GM23248 (cell line): ENCODE results near the gene LRRC61. TPM values are rescaled to one million over a fixed set of nuclear protein-coding genes. Genes with fewer than 3 reads are reported as not detected.

Experiments used
- DNase-seq: peaks from one replicate; pipeline ENCODE4 v3.0.0-alpha.2; 2015
- H2AFZ ChIP-seq: fragments of 200-600 bp; sonication (generic); 2 replicates; pipeline ENCODE4 v1.6.1; 2016; ENCODE audit warnings: antibody characterized with exemption
- H3F3A ChIP-seq: fragments of 200-600 bp; sonication (generic); 2 replicates; pipeline ENCODE4 v1.6.1; 2016; ENCODE audit warnings: mild to moderate bottlenecking, antibody characterized with exemption, mixed run types; ENCODE audit not compliant: insufficient read depth
- H3K27ac ChIP-seq: fragments of 200-600 bp; sonication (generic); 2 replicates; pipeline ENCODE4 v1.5.1; 2016; ENCODE audit warnings: mild to moderate bottlenecking
- H3K27me3 ChIP-seq: fragments of 200-600 bp; sonication (generic); replicated peaks from 2 replicates; pipeline ENCODE4 v1.6.1; 2016; ENCODE audit warnings: mild to moderate bottlenecking; ENCODE audit not compliant: insufficient read depth
- H3K36me3 ChIP-seq: fragments of 200-600 bp; sonication (generic); 2 replicates; pipeline ENCODE4 v1.6.1; 2016; ENCODE audit warnings: low read depth, mild to moderate bottlenecking
- H3K4me1 ChIP-seq: fragments of 200-600 bp; sonication (generic); 2 replicates; pipeline ENCODE4 v1.6.1; 2016; ENCODE audit warnings: mild to moderate bottlenecking; ENCODE audit not compliant: insufficient read depth
- H3K4me2 ChIP-seq: fragments of 200-600 bp; sonication (generic); one replicate; pipeline ENCODE4 v1.6.1; 2016; ENCODE audit warnings: mild to moderate bottlenecking; ENCODE audit not compliant: unreplicated experiment
- H3K4me3 ChIP-seq: fragments of 200-600 bp; sonication (generic); 2 replicates; pipeline ENCODE4 v1.5.1; 2016; ENCODE audit warnings: mild to moderate bottlenecking
- H3K79me2 ChIP-seq: fragments of 200-600 bp; sonication (generic); 2 replicates; pipeline ENCODE4 v1.6.1; 2016; ENCODE audit warnings: mild to moderate bottlenecking; ENCODE audit not compliant: insufficient read depth
- H3K9ac ChIP-seq: fragments of 200-600 bp; sonication (generic); 2 replicates; pipeline ENCODE4 v1.6.1; 2016; ENCODE audit warnings: mild to moderate bottlenecking
- H3K9me2 ChIP-seq: fragments of 200-600 bp; sonication (generic); 2 replicates; pipeline ENCODE4 v1.6.1; 2016; ENCODE audit warnings: mixed run types, mild to moderate bottlenecking, moderate library complexity; ENCODE audit not compliant: insufficient read depth
- H3K9me3 ChIP-seq: fragments of 200-600 bp; sonication (generic); one replicate; pipeline ENCODE4 v1.6.1; 2017; ENCODE audit warnings: low read depth
- H4K20me1 ChIP-seq: fragments of 200-600 bp; sonication (generic); 2 replicates; pipeline ENCODE4 v1.6.0; 2016; ENCODE audit not compliant: insufficient read depth
- EZH2 ChIP-seq: fragments of 200-600 bp; sonication (generic); IDR thresholded peaks from 2 replicates; pipeline ENCODE4 v1.6.1; 2018; ENCODE audit warnings: antibody characterized with exemption, mild to moderate bottlenecking; ENCODE audit not compliant: insufficient read depth, poor library complexity, severe bottlenecking
- EZH2phosphoT487 ChIP-seq: fragments of 200-600 bp; sonication (generic); IDR thresholded peaks from 2 replicates; pipeline ENCODE4 v1.6.1; 2018; ENCODE audit warnings: antibody characterized with exemption, moderate library complexity, mild to moderate bottlenecking, low read depth; ENCODE audit not compliant: insufficient read depth
- WGBS, 2 experiments: methylation state at CpG; one replicate each; pipeline ENCODE4 v1.1.6; 2015 to 2017; ENCODE audit warnings: low lambda C conversion rate in 2 of 2, low coverage in 1 of 2; ENCODE audit errors: missing lambda C conversion rate in 2 of 2; 5-methylcytosine and 5-hydroxymethylcytosine counted together
- in situ Hi-C: fragments of 300-500 bp; cut with MboI; formaldehyde crosslinking; loops from 2 replicates; pipeline ENCODE4 v1.15.0; 2020
- polyA plus RNA-seq: library from polyadenylated mRNA; unstranded; fragments of >200 nt; fragmentation: Nextera tagmentation; extraction: Ambion mirVana; gene quantifications from 2 replicates; pipeline ENCODE4 v1.2.1, GENCODE V29; 2016
- total RNA-seq: library from RNA; depleted of rRNA; stranded (reverse); fragments of >200 nt; shearing (Covaris generic); gene quantifications from 2 replicates; pipeline ENCODE4 v1.2.3, GENCODE V29; 2014

The LRRC61 gene
- total and polyA plus RNA-seq, 2 experiments from 2014 or later = not detected

GRCh38 chr7:150327308-150327707 is 4.2 kb downstream of the LRRC61 start:
- no peak overlapping the region for H3K4me2 ChIP-seq
- H3K27ac ChIP-seq = no peak overlapping the region
- in situ Hi-C loops = no loop called here
- H3K4me3 ChIP-seq = no peak overlapping the region
- H3K36me3 ChIP-seq = no peaks in the 10 kb centered on the region
- no peak for TF ChIP-seq EZH2
- H3K79me2 ChIP-seq = no peaks in the 10 kb centered on the region
- H2AFZ ChIP-seq = no peak overlapping the region
- no peak overlapping the region for H3K9ac ChIP-seq
- H3K4me1 ChIP-seq = no peaks in the 10 kb centered on the region
- 50 to 59% methylated on average over 3 of the region's 3 CpGs for WGBS, 2 experiments
- H4K20me1 ChIP-seq = no peaks in the 10 kb centered on the region
- no peaks in the 10 kb centered on the region for H3K9me3 ChIP-seq
- no peaks in the 10 kb centered on the region for H3K9me2 ChIP-seq
- H3K27me3 ChIP-seq = peaks cover 9% of the 10 kb centered on the region; the same call in 1 of the 2 replicates
- DNase-seq = no peak
- no peaks in the 10 kb centered on the region for H3F3A ChIP-seq

GRCh38 chr7:150329331-150330120 is 6.4 kb downstream of the LRRC61 start:
- Histone ChIP-seq H3K9ac (no peak overlapping the region), H3K79me2 (no peaks in the 10 kb centered on the region), H3K27me3 (peaks cover 2% of the 10 kb centered on the region; the same call in 1 of the 2 replicates), H3K9me2 (no peaks in the 10 kb centered on the region), H3K27ac (no peak overlapping the region), H2AFZ (no peak overlapping the region), H3K4me3 (no peak overlapping the region), H3K4me2 (no peak overlapping the region), H3K36me3 (no peaks in the 10 kb centered on the region), H3K9me3 (no peaks in the 10 kb centered on the region), H4K20me1 (no peaks in the 10 kb centered on the region), H3F3A (no peaks in the 10 kb centered on the region), H3K4me1 (no peaks in the 10 kb centered on the region)
- TF ChIP-seq EZH2 (no peak), EZH2phosphoT487 (no peak)
- DNase-seq = no peak
- in situ Hi-C loops = no loop called here
- WGBS, 2 experiments = 66 to 71% methylated on average over 22 of the region's 22 CpGs

GRCh38 chr7:150330211-150330885 is 7.2 kb downstream of the LRRC61 start:
- no peak overlapping the region for H3K9ac ChIP-seq
- H3K4me3 ChIP-seq = no peak overlapping the region
- no peak overlapping the region for H2AFZ ChIP-seq
- 71 to 77% methylated on average over 19 of the region's 19 CpGs for WGBS, 2 experiments
- H3K9me2 ChIP-seq = no peaks in the 10 kb centered on the region
- no peaks in the 10 kb centered on the region for H3K79me2 ChIP-seq
- no peaks in the 10 kb centered on the region for H3F3A ChIP-seq
- no peaks in the 10 kb centered on the region for H3K36me3 ChIP-seq
- peaks cover 2% of the 10 kb centered on the region; the same call in 1 of the 2 replicates for H3K27me3 ChIP-seq
- no peak overlapping the region for H3K27ac ChIP-seq
- H3K4me1 ChIP-seq = 0 out of 2 replicates have a peak, but pooled peaks cover 2% of the 10 kb centered on the region
- DNase-seq = no peak
- in situ Hi-C loops = no loop called here
- TF ChIP-seq EZH2phosphoT487 (no peak), EZH2 (no peak)
- H3K9me3 ChIP-seq = no peaks in the 10 kb centered on the region
- no peaks in the 10 kb centered on the region for H4K20me1 ChIP-seq
- H3K4me2 ChIP-seq = no peak overlapping the region

GRCh38 chr7:150332852-150333635 is 9.9 kb downstream of the LRRC61 start:
- in situ Hi-C loops = no loop called here
- Histone ChIP-seq H3K4me3 (no peak overlapping the region), H3K79me2 (no peaks in the 10 kb centered on the region), H3K4me1 (0 out of 2 replicates have a peak, but pooled peaks cover 4% of the 10 kb centered on the region), H3K9me2 (no peaks in the 10 kb centered on the region), H3K36me3 (no peaks in the 10 kb centered on the region), H3K9ac (no peak overlapping the region), H3K9me3 (no peaks in the 10 kb centered on the region), H3K27ac (no peak overlapping the region), H3K4me2 (no peak overlapping the region), H3K27me3 (no peaks in the 10 kb centered on the region; the same call in 1 of the 2 replicates), H3F3A (no peaks in the 10 kb centered on the region), H4K20me1 (no peaks in the 10 kb centered on the region), H2AFZ (no peak overlapping the region)
- 65 to 75% methylated on average over 14 to 18 of the region's 18 CpGs for WGBS, 2 experiments
- TF ChIP-seq EZH2 (no peak), EZH2phosphoT487 (no peak)
- DNase-seq = no peak
